Mesendoderm (in vitro differentiated cells): ENCODE results near the gene ANKRD27.
A peak's percentile ranks its signal among the peaks of the same experiment; 100 is the strongest.

Source experiments
- DNase-seq: peaks from one replicate; pipeline ENCODE4 v3.0.0; 2013
- H2AK5ac ChIP-seq: 2 replicates; pipeline ENCODE4 v1.6.1; 2013; ENCODE audit warnings: low read length, inconsistent platforms
- H2BK120ac ChIP-seq: 2 replicates; pipeline ENCODE4 v1.6.1; 2013; ENCODE audit warnings: low read depth, mild to moderate bottlenecking, low read length, moderate library complexity, mixed read lengths
- H2BK15ac ChIP-seq: replicated peaks from 2 replicates; pipeline ENCODE4 v1.6.1; 2013; ENCODE audit warnings: low read depth, mild to moderate bottlenecking, moderate library complexity
- H2BK5ac ChIP-seq: 2 replicates; pipeline ENCODE4 v1.6.1; 2013; ENCODE audit warnings: low read length, inconsistent platforms
- H3K18ac ChIP-seq: 2 replicates; pipeline ENCODE4 v1.6.1; 2013; ENCODE audit warnings: mild to moderate bottlenecking, low read length, mixed read lengths
- H3K23ac ChIP-seq: one replicate; pipeline ENCODE4 v1.6.1; 2013; ENCODE audit warnings: low read length
- H3K27ac ChIP-seq: 2 replicates; pipeline ENCODE4 v1.5.1; 2013; ENCODE audit warnings: low read depth, mild to moderate bottlenecking, inconsistent platforms, low read length, moderate library complexity
- H3K27me3 ChIP-seq: 2 replicates; pipeline ENCODE4 v1.6.1; 2013; ENCODE audit warnings: low read length, control low read depth, mild to moderate bottlenecking, inconsistent platforms; ENCODE audit not compliant: insufficient read depth, poor library complexity
- H3K36me3 ChIP-seq: 2 replicates; pipeline ENCODE4 v1.6.1; 2013; ENCODE audit warnings: low read length, inconsistent platforms; ENCODE audit not compliant: control insufficient read depth, insufficient read depth
- H3K4ac ChIP-seq: one replicate; pipeline ENCODE4 v1.6.1; 2013; ENCODE audit warnings: low read depth, mild to moderate bottlenecking, low read length, moderate library complexity
- H3K4me1 ChIP-seq: 2 replicates; pipeline ENCODE4 v1.6.1; 2013; ENCODE audit warnings: low read depth, low read length, inconsistent platforms; ENCODE audit not compliant: control insufficient read depth
- H3K4me2 ChIP-seq: 2 replicates; pipeline ENCODE4 v1.6.1; 2013; ENCODE audit warnings: low read length
- H3K4me3 ChIP-seq: 2 replicates; pipeline ENCODE4 v1.5.1; 2013; ENCODE audit warnings: mild to moderate bottlenecking, low read length
- H3K56ac ChIP-seq: one replicate; pipeline ENCODE4 v1.6.1; 2013; ENCODE audit warnings: low read length
- H3K79me1 ChIP-seq: 2 replicates; pipeline ENCODE4 v1.6.1; 2013; ENCODE audit warnings: low read length, inconsistent platforms
- H3K79me2 ChIP-seq: 2 replicates; pipeline ENCODE4 v1.6.1; 2013; ENCODE audit warnings: mild to moderate bottlenecking, low read length; ENCODE audit not compliant: control insufficient read depth, insufficient read depth
- H3K9ac ChIP-seq: 2 replicates; pipeline ENCODE4 v1.6.1; 2013; ENCODE audit warnings: low read length, inconsistent platforms
- H4K5ac ChIP-seq: one replicate; pipeline ENCODE4 v1.6.1; 2013; ENCODE audit warnings: low read length
- H4K8ac ChIP-seq: one replicate; pipeline ENCODE4 v1.6.1; 2013; ENCODE audit warnings: low read depth, mild to moderate bottlenecking, control low read depth, low read length, moderate library complexity
- WGBS: extraction: QIAGEN DNeasy Blood & Tissue Kit; methylation state at CpG from one replicate; pipeline ENCODE4 v1.1.7; 2013; ENCODE audit warnings: low lambda C conversion rate, missing lambda C conversion rate; ENCODE audit not compliant: insufficient coverage; ENCODE audit errors: extremely low coverage; 5-methylcytosine and 5-hydroxymethylcytosine counted together

ANKRD27 gene

GRCh38 chr19:32676186-32676894, 1.4 kb upstream of the ANKRD27 start:
- Histone ChIP-seq H3K27me3 (peaks cover 19% of the 10 kb centered on the region), H3K4me2 (peak overlapping the region; percentile 57), H2AK5ac (no peak overlapping the region), H3K79me1 (peaks cover 20% of the 10 kb centered on the region), H3K4me1 (peaks cover 6% of the 10 kb centered on the region), H2BK120ac (no peak overlapping the region), H3K79me2 (peaks cover 20% of the 10 kb centered on the region), H3K36me3 (no peaks in the 10 kb centered on the region), H4K5ac (no peak overlapping the region), H3K18ac (no peak overlapping the region), H3K23ac (peak overlapping the region; percentile 45), H3K27ac (no peak overlapping the region), H3K4ac (no peak overlapping the region), H2BK5ac (no peak overlapping the region), H3K9ac (no peak overlapping the region), H2BK15ac (no peak overlapping the region), H3K56ac (peak overlapping the region; percentile 49), H3K4me3 (no peak overlapping the region), H4K8ac (no peak overlapping the region)
- DNase-seq: peak; percentile 48
- WGBS: no CpG with 5 or more reads among the region's 93 CpGs

- Histone ChIP-seq H3K79me1 (peaks cover 20% of the 10 kb centered on the region), H3K23ac (peak within 1 kb of the TSS; percentile 45), H3K4me2 (peak within 1 kb of the TSS; percentile 93), H3K36me3 (no peaks in the 10 kb centered on the region), H4K5ac (no peak within 1 kb of the TSS), H2BK120ac (no peak within 1 kb of the TSS), H3K9ac (peak within 1 kb of the TSS; percentile 83), H3K4ac (no peak within 1 kb of the TSS), H3K27me3 (peaks cover 19% of the 10 kb centered on the region), H4K8ac (no peak within 1 kb of the TSS), H3K4me3 (peak within 1 kb of the TSS; percentile 86), H3K27ac (no peak within 1 kb of the TSS), H3K56ac (peak within 1 kb of the TSS; percentile 93), H2BK15ac (no peak within 1 kb of the TSS), H3K4me1 (peaks cover 6% of the 10 kb centered on the region), H2BK5ac (no peak within 1 kb of the TSS), H3K79me2 (peaks cover 22% of the 10 kb centered on the region), H2AK5ac (no peak within 1 kb of the TSS), H3K18ac (peak within 1 kb of the TSS; percentile 18)
- no CpG with 5 or more reads among the region's 53 CpGs for WGBS
- DNase-seq: peak; percentile 49
Observed at GRCh38 chr19:32675720-32676185, 773 bp upstream of the ANKRD27 start, which contains the start of gene RGS9BP. Gene RGS9BP (plus strand): TSS chr19:32675848. CDS start chr19:32676264, 416 bp downstream.

GRCh38 chr19:32674153-32674930, 638 bp downstream of the ANKRD27 start:
- Histone ChIP-seq H3K27ac (no peak overlapping the region), H3K23ac (no peak overlapping the region), H3K27me3 (peaks cover 19% of the 10 kb centered on the region), H3K9ac (peak overlapping the region; percentile 83), H3K36me3 (no peaks in the 10 kb centered on the region), H2AK5ac (no peak overlapping the region), H3K56ac (peak overlapping the region; percentile 93), H3K4ac (no peak overlapping the region), H4K5ac (no peak overlapping the region), H3K79me2 (peaks cover 22% of the 10 kb centered on the region), H3K4me1 (peaks cover 6% of the 10 kb centered on the region), H3K18ac (peak overlapping the region; percentile 18), H2BK15ac (no peak overlapping the region), H3K4me2 (peak overlapping the region; percentile 67), H3K4me3 (peak overlapping the region; percentile 86), H4K8ac (no peak overlapping the region), H3K79me1 (peaks cover 20% of the 10 kb centered on the region), H2BK5ac (no peak overlapping the region), H2BK120ac (no peak overlapping the region)
- WGBS: no CpG with 5 or more reads among the region's 67 CpGs
- DNase-seq: no peak

GRCh38 chr19:32673573-32673972, 1.4 kb downstream of the ANKRD27 start:
- Histone ChIP-seq H4K5ac (no peak overlapping the region), H2BK15ac (no peak overlapping the region), H4K8ac (no peak overlapping the region), H3K27ac (no peak overlapping the region), H3K4me2 (no peak overlapping the region), H3K79me1 (peaks cover 23% of the 10 kb centered on the region), H3K4me3 (no peak overlapping the region), H3K4me1 (peaks cover 6% of the 10 kb centered on the region), H3K9ac (peak overlapping the region; percentile 1), H3K18ac (no peak overlapping the region), H2BK120ac (no peak overlapping the region), H3K56ac (peak overlapping the region; percentile 93), H2BK5ac (no peak overlapping the region), H3K79me2 (peaks cover 27% of the 10 kb centered on the region), H3K23ac (no peak overlapping the region), H2AK5ac (no peak overlapping the region), H3K36me3 (no peaks in the 10 kb centered on the region), H3K27me3 (peaks cover 19% of the 10 kb centered on the region), H3K4ac (no peak overlapping the region)
- DNase-seq: no peak
- no CpG with 5 or more reads among the region's 10 CpGs for whole genome bisulfite sequencing

- H3K4me3 ChIP-seq: no peak overlapping the region
- no CpG with 5 or more reads among the region's 3 CpGs for WGBS
Observed at GRCh38 chr19:32672841-32673240, 2.1 kb downstream of the ANKRD27 start.

More at GRCh38 chr19:32672841-32673240, 2.1 kb downstream of the ANKRD27 start:
- Histone ChIP-seq H3K36me3 (no peaks in the 10 kb centered on the region), H4K8ac (no peak overlapping the region), H3K79me1 (peaks cover 23% of the 10 kb centered on the region), H3K56ac (no peak overlapping the region), H3K9ac (no peak overlapping the region), H3K4me1 (peaks cover 6% of the 10 kb centered on the region), H2BK120ac (no peak overlapping the region), H2AK5ac (no peak overlapping the region), H3K23ac (no peak overlapping the region), H4K5ac (no peak overlapping the region), H2BK5ac (no peak overlapping the region), H3K79me2 (peaks cover 27% of the 10 kb centered on the region), H3K18ac (no peak overlapping the region), H3K4ac (no peak overlapping the region), H2BK15ac (no peak overlapping the region), H3K27ac (no peak overlapping the region), H3K4me2 (no peak overlapping the region), H3K27me3 (peaks cover 19% of the 10 kb centered on the region)
- DNase-seq: no peak
